MM.1S (cell line): ENCODE measurements around the gene PIK3R5.

Experiments used
- EZH2 ChIP-seq: fragments of 300-600 bp; sonication (generic); optimal IDR thresholded peaks from 2 replicates; pipeline ENCODE3; 2017; ENCODE audit warnings: low read depth, mild to moderate bottlenecking, antibody characterized with exemption, low read length, mixed read lengths
- TF ChIP-seq, protein P1 (sequence below): fragments of 300-600 bp; sonication (generic); IDR thresholded peaks from 2 replicates; pipeline ENCODE4 v1.5.1; 2016; ENCODE audit warnings: antibody characterized with exemption, low read length, mixed read lengths

DNA sequence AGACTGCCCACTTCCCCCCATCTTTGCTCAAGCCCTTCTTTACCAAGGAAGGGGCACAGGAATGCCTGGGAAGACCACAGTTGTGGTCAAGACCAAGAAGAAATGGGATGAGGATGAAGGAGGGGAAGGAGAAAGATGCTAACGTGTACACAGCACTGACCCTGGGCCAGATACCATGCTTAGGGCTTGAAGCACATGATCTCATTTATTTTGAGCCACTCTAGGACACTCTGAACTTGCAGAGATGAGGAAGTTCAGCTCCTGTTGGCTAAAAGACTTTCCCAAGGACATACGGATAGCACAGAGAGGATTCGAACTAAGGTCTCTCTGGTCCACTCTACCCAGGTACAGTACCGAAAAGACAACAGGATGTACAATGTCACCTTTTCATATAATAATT lies 42.6 kb downstream of the PIK3R5 start:
- TF ChIP-seq, protein P1, sequence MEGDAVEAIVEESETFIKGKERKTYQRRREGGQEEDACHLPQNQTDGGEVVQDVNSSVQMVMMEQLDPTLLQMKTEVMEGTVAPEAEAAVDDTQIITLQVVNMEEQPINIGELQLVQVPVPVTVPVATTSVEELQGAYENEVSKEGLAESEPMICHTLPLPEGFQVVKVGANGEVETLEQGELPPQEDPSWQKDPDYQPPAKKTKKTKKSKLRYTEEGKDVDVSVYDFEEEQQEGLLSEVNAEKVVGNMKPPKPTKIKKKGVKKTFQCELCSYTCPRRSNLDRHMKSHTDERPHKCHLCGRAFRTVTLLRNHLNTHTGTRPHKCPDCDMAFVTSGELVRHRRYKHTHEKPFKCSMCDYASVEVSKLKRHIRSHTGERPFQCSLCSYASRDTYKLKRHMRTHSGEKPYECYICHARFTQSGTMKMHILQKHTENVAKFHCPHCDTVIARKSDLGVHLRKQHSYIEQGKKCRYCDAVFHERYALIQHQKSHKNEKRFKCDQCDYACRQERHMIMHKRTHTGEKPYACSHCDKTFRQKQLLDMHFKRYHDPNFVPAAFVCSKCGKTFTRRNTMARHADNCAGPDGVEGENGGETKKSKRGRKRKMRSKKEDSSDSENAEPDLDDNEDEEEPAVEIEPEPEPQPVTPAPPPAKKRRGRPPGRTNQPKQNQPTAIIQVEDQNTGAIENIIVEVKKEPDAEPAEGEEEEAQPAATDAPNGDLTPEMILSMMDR: no peak
- TF ChIP-seq EZH2: no peak
